Esophagus muscularis mucosa (tissue), 4 donors: ENCODE data around the gene MXD3. TPM values are rescaled to one million over a fixed set of nuclear protein-coding genes. Genes with fewer than 3 reads are reported as not detected.

Source experiments
- DNase-seq: peaks from one replicate; pipeline ENCODE4 v3.0.0-alpha.2; 2017; ENCODE audit errors: extremely low spot score
- H3K27ac ChIP-seq, 4 donors: fragments of 200-600 bp; sonication (generic); replicated peaks in 1 of 4; 1 replicate in 3 of 4; 2 replicates in 1 of 4; pipeline ENCODE4 v1.5.1; 2016 to 2019; ENCODE audit warnings: mild to moderate bottlenecking in 1 of 4
- H3K27me3 ChIP-seq, 4 donors: fragments of 200-600 bp; sonication (generic); one replicate each; pipeline versions ENCODE4 v1.5.1 to v1.6.0; 2016 to 2019
- H3K36me3 ChIP-seq, 4 donors: fragments of 200-600 bp; sonication (generic); one replicate each; pipeline ENCODE4 v1.5.1; 2016 to 2019
- H3K4me1 ChIP-seq, 4 donors: fragments of 200-600 bp; sonication (generic); one replicate each; pipeline ENCODE4 v1.5.1; 2016 to 2019
- H3K4me3 ChIP-seq, 4 donors: fragments of 200-600 bp; sonication (generic); 1 replicate in 2 of 4; 2 replicates in 2 of 4; pipeline ENCODE4 v1.5.1; 2016 to 2019; ENCODE audit warnings: mild to moderate bottlenecking in 4 of 4, moderate library complexity in 1 of 4
- H3K9me3 ChIP-seq, 4 donors: fragments of 200-600 bp; sonication (generic); 1 replicate in 3 of 4; 2 replicates in 1 of 4; pipeline ENCODE4 v1.5.1; 2016 to 2019
- CTCF ChIP-seq, 3 experiments: fragments of 200-600 bp in 2 of 3; fragments of 450-650 bp in 1 of 3; sonication (generic) in 2 of 3; IDR thresholded peaks; one replicate each; pipeline ENCODE4 v1.5.1; 2017 to 2019; ENCODE audit warnings: antibody characterized with exemption in 3 of 3, mild to moderate bottlenecking in 2 of 3, moderate library complexity in 1 of 3
- EP300 ChIP-seq: sonication (generic); formaldehyde crosslinking; IDR thresholded peaks from one replicate; pipeline ENCODE4 v1.6.1; 2017; ENCODE audit warnings: antibody characterized with exemption
- POLR2A ChIP-seq: fragments of 450-650 bp; IDR thresholded peaks from one replicate; pipeline ENCODE4 v1.6.1; 2017; ENCODE audit warnings: antibody characterized with exemption, moderate library complexity, mild to moderate bottlenecking, low read depth
- POLR2AphosphoS5 ChIP-seq, 2 donors: sonication (generic); formaldehyde crosslinking; IDR thresholded peaks; one replicate each; pipeline ENCODE4 v1.6.1; 2017; ENCODE audit warnings: antibody characterized with exemption in 2 of 2
- WGBS: methylation state at CpG from one replicate; pipeline ENCODE4 v1.1.5; 2018; 5-methylcytosine and 5-hydroxymethylcytosine counted together
- intact Hi-C: fragments of 100-400 bp; cut with DNase I; formaldehyde crosslinking; loops from one replicate; pipeline ENCODE4 v1.15.1; 2023
- total RNA-seq, 4 donors: library from RNA; depleted of rRNA; stranded (reverse); fragments of >200 nt; gene quantifications; one replicate each; pipeline versions ENCODE4 v1.1.0 to v1.2.1, GENCODE V29; 2016

The MXD3 gene
- total RNA-seq, 4 donors from 2014 or later = 2.5 to 11.2 (median 7.9) TPM

GRCh38 chr5:177319913-177320588, 8.4 kb upstream of the MXD3 start:
- 90% methylated on average over 7 of the region's 14 CpGs for WGBS

GRCh38 chr5:177317959-177318377, 6.3 kb upstream of the MXD3 start:
- Histone ChIP-seq H3K9me3 (no peaks in the 10 kb centered on the region), H3K4me3 (no peak overlapping the region), H3K4me1 (peaks cover 0 to 5% (median 1%) of the 10 kb centered on the region in 4 donors), H3K27ac (no peak overlapping the region), H3K36me3 (peaks cover 0 to 13% (median 9%) of the 10 kb centered on the region in 4 donors), H3K27me3 (no peaks in the 10 kb centered on the region)
- DNase-seq = no peak
- 33% methylated on average over 7 of the region's 7 CpGs for WGBS
- no peak for TF ChIP-seq EP300
- TF ChIP-seq POLR2AphosphoS5 (IDR thresholded peaks at IDR 0.05) = no peak
- TF ChIP-seq CTCF (IDR thresholded peaks at IDR 0.05) = peak; percentile 79 to 91 (median 84)
- no peak for TF ChIP-seq POLR2A
- intact Hi-C loops = loop anchor here (5.0 to 10.0 kb wide), 3 partner anchors 34 to 137 kb away; partner anchors contain the start of gene LMAN2

More at GRCh38 chr5:177319913-177320588, 8.4 kb upstream of the MXD3 start:
- intact Hi-C loops = loop anchor here (5.0 to 10.0 kb wide), 3 partner anchors 32 to 135 kb away; partner anchors contain the start of gene LMAN2
- H3K4me3 ChIP-seq = no peak overlapping the region
- H3K27me3 ChIP-seq = no peaks in the 10 kb centered on the region
- no peaks in the 10 kb centered on the region for H3K9me3 ChIP-seq
- no peak overlapping the region for H3K27ac ChIP-seq
- no peak for DNase-seq
- TF ChIP-seq POLR2AphosphoS5 (IDR thresholded peaks at IDR 0.05) (no peak), POLR2A (no peak), CTCF (IDR thresholded peaks at IDR 0.05) (no peak), EP300 (no peak)
- H3K36me3 ChIP-seq = peaks cover 0 to 17% (median 11%) of the 10 kb centered on the region in 4 donors
- H3K4me1 ChIP-seq = peaks cover 0 to 4% (median 0%) of the 10 kb centered on the region in 4 donors

- TF ChIP-seq CTCF (IDR thresholded peaks at IDR 0.05) (no peak), EP300 (no peak), POLR2A (no peak), POLR2AphosphoS5 (IDR thresholded peaks at IDR 0.05) (no peak)
- Histone ChIP-seq H3K9me3 (no peaks in the 10 kb centered on the region), H3K36me3 (peaks cover 0 to 12% (median 7%) of the 10 kb centered on the region in 4 donors), H3K27me3 (no peaks in the 10 kb centered on the region), H3K4me1 (peaks cover 19 to 25% (median 21%) of the 10 kb centered on the region in 4 donors), H3K27ac (no peak overlapping the region), H3K4me3 (no peak overlapping the region)
- 97% methylated on average over 3 of the region's 3 CpGs for WGBS
- intact Hi-C loops = loop anchor here (5.0 to 10.0 kb wide), 3 partner anchors 36 to 139 kb away; partner anchors contain the start of gene LMAN2
- no peak for DNase-seq
Measured at GRCh38 chr5:177316005-177316404, 4.3 kb upstream of the MXD3 start.

- Histone ChIP-seq H3K27ac (no peak overlapping the region), H3K9me3 (no peaks in the 10 kb centered on the region), H3K4me1 (peaks cover 20 to 31% (median 25%) of the 10 kb centered on the region in 4 donors), H3K27me3 (no peaks in the 10 kb centered on the region), H3K36me3 (peaks cover 0 to 9% (median 4%) of the 10 kb centered on the region in 4 donors), H3K4me3 (no peak overlapping the region)
- DNase-seq = no peak
- intact Hi-C loops = loop anchor here (5.0 to 10.0 kb wide), 3 partner anchors 37 to 139 kb away; partner anchors contain the start of gene LMAN2
- WGBS = 93% methylated on average over 6 of the region's 7 CpGs
- TF ChIP-seq EP300 (no peak), POLR2AphosphoS5 (IDR thresholded peaks at IDR 0.05) (no peak), CTCF (IDR thresholded peaks at IDR 0.05) (no peak), POLR2A (no peak)
Measured at GRCh38 chr5:177315411-177315810, 3.7 kb upstream of the MXD3 start.
